PFSK-1 (cell line): ENCODE results near the gene TTN.

Experiments used
- SIN3A ChIP-seq: IDR thresholded peaks from 2 replicates; pipeline ENCODE4 v1.6.1; 2012; ENCODE audit warnings: mild to moderate bottlenecking, low read length, moderate library complexity, borderline replicate concordance; ENCODE audit not compliant: insufficient read depth
- TAF1 ChIP-seq: IDR thresholded peaks from 2 replicates; pipeline ENCODE4 v1.6.1; 2012; ENCODE audit warnings: low read length, control low read depth, borderline replicate concordance; ENCODE audit not compliant: insufficient read depth

- TF ChIP-seq SIN3A, result no peak
- no peak for TF ChIP-seq TAF1
These were observed 2.4 kb downstream of the TTN start for GRCh38 chr2:178804791-178805190.
